DOHH2 (cell line): ENCODE results near the gene VPS26B.

Experiments
- H3F3A ChIP-seq: fragments of 200-600 bp; sonication (generic), shearing (Covaris generic); 2 replicates; pipeline ENCODE4 v1.6.0; 2016; ENCODE audit warnings: antibody characterized with exemption, mild to moderate bottlenecking; ENCODE audit not compliant: control insufficient read depth, insufficient read depth
- H3K27ac ChIP-seq: fragments of 200-600 bp; sonication (generic); 2 replicates; pipeline ENCODE4 v1.5.1; 2014; ENCODE audit warnings: low read depth, mild to moderate bottlenecking, low read length, moderate library complexity
- H3K27me3 ChIP-seq: fragments of 200-600 bp; sonication (generic); 2 replicates; pipeline ENCODE4 v1.6.1; 2014; ENCODE audit warnings: mild to moderate bottlenecking, low read length, mixed read lengths; ENCODE audit not compliant: control insufficient read depth
- H3K36me3 ChIP-seq: fragments of 200-600 bp; sonication (generic); 2 replicates; pipeline ENCODE4 v1.6.1; 2014; ENCODE audit warnings: mild to moderate bottlenecking, low read length, moderate library complexity, mixed read lengths; ENCODE audit not compliant: control insufficient read depth
- H3K4me1 ChIP-seq: fragments of 200-600 bp; sonication (generic); 2 replicates; pipeline ENCODE4 v1.6.1; 2014; ENCODE audit warnings: mild to moderate bottlenecking, low read length, mixed read lengths; ENCODE audit not compliant: control insufficient read depth
- H3K4me2 ChIP-seq: fragments of 200-600 bp; sonication (generic); 2 replicates; pipeline ENCODE4 v1.6.0; 2014; ENCODE audit warnings: mild to moderate bottlenecking, low read length, moderate library complexity
- H3K4me3 ChIP-seq: fragments of 200-600 bp; sonication (generic); 2 replicates; pipeline ENCODE4 v1.5.1; 2014; ENCODE audit warnings: mild to moderate bottlenecking, low read length, mixed read lengths
- H3K79me2 ChIP-seq: fragments of 200-600 bp; sonication (generic); 2 replicates; pipeline ENCODE4 v1.6.1; 2014; ENCODE audit warnings: mild to moderate bottlenecking, low read length, mixed read lengths; ENCODE audit not compliant: control insufficient read depth
- H3K9me2 ChIP-seq: fragments of 200-600 bp; sonication (generic); replicated peaks from 2 replicates; pipeline ENCODE4 v1.6.1; 2014; ENCODE audit warnings: mild to moderate bottlenecking, low read length, mixed read lengths; ENCODE audit not compliant: control insufficient read depth
- H3K9me3 ChIP-seq: fragments of 200-600 bp; sonication (generic); 2 replicates; pipeline ENCODE4 v1.6.1; 2014; ENCODE audit warnings: antibody characterized with exemption, low read length, mixed read lengths; ENCODE audit not compliant: control insufficient read depth, insufficient read depth
- H4K20me1 ChIP-seq: fragments of 200-600 bp; sonication (generic); 2 replicates; pipeline ENCODE4 v1.6.0; 2014; ENCODE audit warnings: low read depth, mild to moderate bottlenecking, antibody characterized with exemption, low read length, moderate library complexity; ENCODE audit not compliant: control insufficient read depth, insufficient read depth
- CTCF ChIP-seq: fragments of 200-600 bp; sonication (generic); IDR thresholded peaks from one replicate; pipeline ENCODE4 v1.5.1; 2014; ENCODE audit warnings: antibody characterized with exemption, mild to moderate bottlenecking, low read depth, low read length; ENCODE audit not compliant: poor library complexity, severe bottlenecking
- EZH2phosphoT487 ChIP-seq: fragments of 200-600 bp; sonication (generic); IDR thresholded peaks from 2 replicates; pipeline ENCODE4 v1.6.1; 2017; ENCODE audit warnings: borderline replicate concordance, mild to moderate bottlenecking, antibody characterized with exemption, low read length, moderate library complexity, mixed read lengths

Gene VPS26B

GRCh38 chr11:134200688-134201087 lies 23.8 kb upstream of the VPS26B start:
- Histone ChIP-seq H3K9me2 (no peaks in the 10 kb centered on the region), H3K27ac (no peak overlapping the region), H3K4me3 (no peak overlapping the region), H3K4me1 (no peaks in the 10 kb centered on the region), H3K9me3 (no peaks in the 10 kb centered on the region), H3K79me2 (peaks cover 3% of the 10 kb centered on the region; the same call in 1 of the 2 replicates), H3F3A (no peaks in the 10 kb centered on the region), H3K4me2 (no peak overlapping the region), H4K20me1 (no peaks in the 10 kb centered on the region), H3K36me3 (peaks cover 90% of the 10 kb centered on the region), H3K27me3 (no peaks in the 10 kb centered on the region)
- no peak for TF ChIP-seq EZH2phosphoT487
- TF ChIP-seq CTCF: no peak

GRCh38 chr11:134202661-134203060 lies 21.8 kb upstream of the VPS26B start:
- TF ChIP-seq CTCF (no peak), EZH2phosphoT487 (no peak)
- Histone ChIP-seq H3K4me2 (no peak overlapping the region), H3K27ac (no peak overlapping the region), H3K4me1 (no peaks in the 10 kb centered on the region), H3K4me3 (no peak overlapping the region), H3K36me3 (peaks cover 91% of the 10 kb centered on the region), H4K20me1 (no peaks in the 10 kb centered on the region), H3K27me3 (no peaks in the 10 kb centered on the region), H3K79me2 (peaks cover 1% of the 10 kb centered on the region; the same call in 1 of the 2 replicates), H3K9me3 (no peaks in the 10 kb centered on the region), H3K9me2 (no peaks in the 10 kb centered on the region), H3F3A (no peaks in the 10 kb centered on the region)

- H3K36me3 ChIP-seq: peaks cover 94% of the 10 kb centered on the region
These were observed 18.7 kb upstream of the VPS26B start for GRCh38 chr11:134205729-134206128.

More at GRCh38 chr11:134205729-134206128, 18.7 kb upstream of the VPS26B start:
- Histone ChIP-seq H3K4me3 (no peak overlapping the region), H3F3A (0 out of 2 replicates have a peak, but pooled peaks cover 3% of the 10 kb centered on the region), H3K4me1 (no peaks in the 10 kb centered on the region), H3K9me3 (no peaks in the 10 kb centered on the region), H3K79me2 (peaks cover 8% of the 10 kb centered on the region), H3K27me3 (no peaks in the 10 kb centered on the region), H3K4me2 (no peak overlapping the region), H4K20me1 (peaks cover 7% of the 10 kb centered on the region; the same call in 1 of the 2 replicates), H3K9me2 (no peaks in the 10 kb centered on the region), H3K27ac (no peak overlapping the region)
- no peak for TF ChIP-seq EZH2phosphoT487
- TF ChIP-seq CTCF: no peak
